AG09309 (cell line): ENCODE results near the gene MCC.
A peak's percentile ranks its signal among the peaks of the same experiment; 100 is the strongest.

Experiments
- DNase-seq: peaks from one replicate; pipeline ENCODE4 v3.0.0-alpha.2; 2010; ENCODE audit warnings: low read depth
- H3K4me3 ChIP-seq: 2 replicates; pipeline ENCODE4 v1.5.1; 2011; ENCODE audit warnings: mild to moderate bottlenecking, low read depth, low read length, moderate library complexity; ENCODE audit not compliant: control insufficient read depth
- CTCF ChIP-seq: IDR thresholded peaks from 2 replicates; pipeline ENCODE4 v1.5.1; 2011; ENCODE audit warnings: mild to moderate bottlenecking, low read depth, low read length, inconsistent platforms; ENCODE audit not compliant: insufficient read depth, control insufficient read depth; ENCODE audit errors: missing control alignments

MCC gene

GRCh38 chr5:113338628-113339027, 149.6 kb downstream of the MCC start:
- DNase-seq = peak; percentile 11
- TF ChIP-seq CTCF = no peak
- H3K4me3 ChIP-seq = no peak overlapping the region

GRCh38 chr5:113337515-113338415, 150.5 kb downstream of the MCC start:
- DNase-seq = no peak
- TF ChIP-seq CTCF = no peak
- H3K4me3 ChIP-seq = no peak overlapping the region

GRCh38 chr5:113336975-113337374, 151.3 kb downstream of the MCC start:
- TF ChIP-seq CTCF = peak; percentile 60
- H3K4me3 ChIP-seq = no peak overlapping the region
- DNase-seq = peak; percentile 40

GRCh38 chr5:113333411-113333810, 154.8 kb downstream of the MCC start:
- no peak for DNase-seq
- no peak overlapping the region for H3K4me3 ChIP-seq
- no peak for TF ChIP-seq CTCF

- DNase-seq = peak; percentile 17
Measured at GRCh38 chr5:113331209-113331551, 157.1 kb downstream of the MCC start.

GRCh38 chr5:113330533-113331208, 157.6 kb downstream of the MCC start:
- TF ChIP-seq CTCF = peak; percentile 27
- H3K4me3 ChIP-seq = no peak overlapping the region; the same call in 1 of the 2 replicates

More at GRCh38 chr5:113331209-113331551, 157.1 kb downstream of the MCC start:
- TF ChIP-seq CTCF = no peak
- no peak overlapping the region; the same call in 1 of the 2 replicates for H3K4me3 ChIP-seq

More at GRCh38 chr5:113330533-113331208, 157.6 kb downstream of the MCC start:
- DNase-seq = peak; percentile 25
